Measurements from ENCODE around the gene TSPAN18.

- TF ChIP-seq CTCF (IDR thresholded peaks at IDR 0.05; ENCODE audit: low read depth, low read length, poor library complexity, severe bottlenecking) = no peak
- TF ChIP-seq EZH2phosphoT487 (IDR thresholded peaks at IDR 0.05; ENCODE audit: borderline replicate concordance, low read length) = no peak
Observed at GRCh38 chr11:44694443-44694842, 32.3 kb upstream of the TSPAN18 start.

Data from DOHH2 (cell line).